ENCODE data around the gene ERP29.

The ERP29 gene

GRCh38 chr12:111976860-111977259 is 36.4 kb upstream of the ERP29 start:
- Mint-ChIP-seq H3K4me3 (no peak overlapping the region), H3K36me3 (ENCODE audit: low read depth) (peaks cover 16% of the 10 kb centered on the region), H3K9me3 (peaks cover 4% of the 10 kb centered on the region), H3K4me1 (no peaks in the 10 kb centered on the region), H3K27me3 (ENCODE audit: low read depth) (no peaks in the 10 kb centered on the region), H3K27ac (no peak overlapping the region)
- TF ChIP-seq, protein P1, sequence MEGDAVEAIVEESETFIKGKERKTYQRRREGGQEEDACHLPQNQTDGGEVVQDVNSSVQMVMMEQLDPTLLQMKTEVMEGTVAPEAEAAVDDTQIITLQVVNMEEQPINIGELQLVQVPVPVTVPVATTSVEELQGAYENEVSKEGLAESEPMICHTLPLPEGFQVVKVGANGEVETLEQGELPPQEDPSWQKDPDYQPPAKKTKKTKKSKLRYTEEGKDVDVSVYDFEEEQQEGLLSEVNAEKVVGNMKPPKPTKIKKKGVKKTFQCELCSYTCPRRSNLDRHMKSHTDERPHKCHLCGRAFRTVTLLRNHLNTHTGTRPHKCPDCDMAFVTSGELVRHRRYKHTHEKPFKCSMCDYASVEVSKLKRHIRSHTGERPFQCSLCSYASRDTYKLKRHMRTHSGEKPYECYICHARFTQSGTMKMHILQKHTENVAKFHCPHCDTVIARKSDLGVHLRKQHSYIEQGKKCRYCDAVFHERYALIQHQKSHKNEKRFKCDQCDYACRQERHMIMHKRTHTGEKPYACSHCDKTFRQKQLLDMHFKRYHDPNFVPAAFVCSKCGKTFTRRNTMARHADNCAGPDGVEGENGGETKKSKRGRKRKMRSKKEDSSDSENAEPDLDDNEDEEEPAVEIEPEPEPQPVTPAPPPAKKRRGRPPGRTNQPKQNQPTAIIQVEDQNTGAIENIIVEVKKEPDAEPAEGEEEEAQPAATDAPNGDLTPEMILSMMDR (IDR thresholded peaks at IDR 0.05; ENCODE audit: unreplicated experiment in 3 of 3) = no peak

- H3K4me1 Mint-ChIP-seq = no peaks in the 10 kb centered on the region
- no peak overlapping the region for H3K27ac Mint-ChIP-seq
- no peak overlapping the region for H3K4me3 Mint-ChIP-seq
- no peaks in the 10 kb centered on the region for H3K9me3 Mint-ChIP-seq
- TF ChIP-seq, protein P1 (IDR thresholded peaks at IDR 0.05; ENCODE audit: unreplicated experiment in 3 of 3) = no peak
- H3K36me3 Mint-ChIP-seq (ENCODE audit: low read depth) = peaks cover 9% of the 10 kb centered on the region
- no peaks in the 10 kb centered on the region for H3K27me3 Mint-ChIP-seq (ENCODE audit: low read depth)
Measured at GRCh38 chr12:111978545-111978944, 34.7 kb upstream of the ERP29 start.

GRCh38 chr12:111980598-111980997 is 32.6 kb upstream of the ERP29 start:
- Mint-ChIP-seq H3K4me3 (no peak overlapping the region), H3K9me3 (no peaks in the 10 kb centered on the region), H3K27ac (no peak overlapping the region), H3K4me1 (no peaks in the 10 kb centered on the region), H3K27me3 (ENCODE audit: low read depth) (no peaks in the 10 kb centered on the region), H3K36me3 (ENCODE audit: low read depth) (peaks cover 9% of the 10 kb centered on the region)
- TF ChIP-seq, protein P1 (IDR thresholded peaks at IDR 0.05; ENCODE audit: unreplicated experiment in 3 of 3) = no peak

DNA sequence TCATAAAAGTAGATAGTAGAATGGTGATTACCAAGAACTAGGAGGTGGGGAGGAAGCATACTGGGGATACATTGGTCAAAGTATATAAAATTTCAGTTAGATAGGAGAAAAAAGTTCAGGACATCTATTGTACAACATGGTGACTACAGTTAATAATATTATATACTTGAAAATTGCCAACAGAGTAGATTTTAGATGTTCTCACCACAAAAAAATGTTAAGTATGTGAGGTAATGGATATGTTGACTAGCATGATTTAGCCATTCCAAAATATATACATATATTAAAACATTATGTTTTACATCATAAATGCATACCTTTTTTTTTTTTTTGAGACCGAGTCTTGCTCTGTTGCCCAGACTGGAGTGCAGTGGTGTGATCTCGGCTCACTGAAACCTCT is 31.2 kb upstream of the ERP29 start:
- Mint-ChIP-seq H3K4me3 (no peak overlapping the region), H3K4me1 (no peaks in the 10 kb centered on the region), H3K36me3 (ENCODE audit: low read depth) (peaks cover 6% of the 10 kb centered on the region), H3K9me3 (no peaks in the 10 kb centered on the region), H3K27me3 (ENCODE audit: low read depth) (no peaks in the 10 kb centered on the region), H3K27ac (no peak overlapping the region)
- TF ChIP-seq, protein P1 (IDR thresholded peaks at IDR 0.05; ENCODE audit: unreplicated experiment in 3 of 3) = no peak

GRCh38 chr12:111984820-111985219 is 28.4 kb upstream of the ERP29 start:
- Mint-ChIP-seq H3K9me3 (no peaks in the 10 kb centered on the region), H3K36me3 (ENCODE audit: low read depth) (peaks cover 9% of the 10 kb centered on the region), H3K27ac (no peak overlapping the region), H3K27me3 (ENCODE audit: low read depth) (no peaks in the 10 kb centered on the region), H3K4me3 (no peak overlapping the region), H3K4me1 (no peaks in the 10 kb centered on the region)
- TF ChIP-seq, protein P1 (IDR thresholded peaks at IDR 0.05; ENCODE audit: unreplicated experiment in 3 of 3) = no peak

GRCh38 chr12:111991535-111991934 is 21.7 kb upstream of the ERP29 start:
- Mint-ChIP-seq H3K9me3 (no peaks in the 10 kb centered on the region), H3K36me3 (ENCODE audit: low read depth) (peaks cover 22% of the 10 kb centered on the region), H3K4me1 (no peaks in the 10 kb centered on the region), H3K4me3 (no peak overlapping the region), H3K27ac (no peak overlapping the region), H3K27me3 (ENCODE audit: low read depth) (no peaks in the 10 kb centered on the region)
- TF ChIP-seq, protein P1 (IDR thresholded peaks at IDR 0.05; ENCODE audit: unreplicated experiment in 3 of 3) = no peak

Data from nephron (organoid).